CD14-positive monocyte (primary cell): Measurements from ENCODE around the gene ACAD10. TPM values are rescaled to one million over a fixed set of nuclear protein-coding genes. Genes with fewer than 3 reads are reported as not detected.

Experiments
- DNase-seq, 3 donors: peaks; one replicate each; pipeline ENCODE4 v3.0.0-alpha.2; 2011 to 2022
- H2AFZ ChIP-seq: 2 replicates; pipeline ENCODE4 v1.6.0; 2012; ENCODE audit warnings: mild to moderate bottlenecking, low read depth, low read length, inconsistent platforms; ENCODE audit not compliant: insufficient read depth, poor library complexity, severe bottlenecking
- H3K27ac ChIP-seq, 2 donors: 1 replicate in 1 of 2; 2 replicates in 1 of 2; pipeline ENCODE4 v1.5.1; 2012 to 2013; ENCODE audit warnings: low read length in 2 of 2, control low read depth in 1 of 2, inconsistent platforms in 1 of 2, low read depth in 1 of 2, mild to moderate bottlenecking in 1 of 2
- H3K27me3 ChIP-seq, 2 donors: one replicate each; pipeline versions ENCODE4 v1.6.0 to v1.6.1; 2011 to 2013; ENCODE audit warnings: low read length in 2 of 2; ENCODE audit not compliant: control insufficient read depth in 2 of 2, insufficient read depth in 2 of 2
- H3K36me3 ChIP-seq, 2 donors: replicated peaks in 1 of 2; 1 replicate in 1 of 2; 2 replicates in 1 of 2; pipeline versions ENCODE4 v1.5.1 to v1.6.1; 2012 to 2013; ENCODE audit warnings: low read length in 2 of 2, control low read depth in 1 of 2, inconsistent platforms in 1 of 2, mild to moderate bottlenecking in 1 of 2; ENCODE audit not compliant: insufficient read depth in 2 of 2, control insufficient read depth in 1 of 2
- H3K4me1 ChIP-seq, 2 donors: 1 replicate in 1 of 2; 2 replicates in 1 of 2; pipeline versions ENCODE4 v1.5.1 to v1.6.1; 2012 to 2013; ENCODE audit warnings: low read length in 2 of 2, control low read depth in 1 of 2, inconsistent platforms in 1 of 2, mild to moderate bottlenecking in 1 of 2, moderate library complexity in 1 of 2; ENCODE audit not compliant: insufficient read depth in 2 of 2, control insufficient read depth in 1 of 2
- H3K4me2 ChIP-seq: replicated peaks from 2 replicates; pipeline ENCODE3; 2012; ENCODE audit warnings: low read length, moderate library complexity, mild to moderate bottlenecking; ENCODE audit not compliant: poor library complexity, severe bottlenecking; ENCODE audit errors: extremely low read depth
- H3K4me3 ChIP-seq, 3 experiments: fragments of 200-600 bp in 1 of 3; sonication (generic) in 1 of 3; replicated peaks in 1 of 3; 1 replicate in 2 of 3; 2 replicates in 1 of 3; pipeline ENCODE4 v1.5.1; 2011 to 2013; ENCODE audit warnings: low read length in 3 of 3, mild to moderate bottlenecking in 3 of 3, control low read depth in 2 of 3, low read depth in 2 of 3, inconsistent platforms in 1 of 3, moderate library complexity in 1 of 3
- H3K79me2 ChIP-seq: 2 replicates; pipeline ENCODE4 v1.6.0; 2012; ENCODE audit warnings: mild to moderate bottlenecking, control low read depth, inconsistent platforms, low read length, moderate library complexity; ENCODE audit not compliant: insufficient read depth
- H3K9ac ChIP-seq: 2 replicates; pipeline ENCODE4 v1.6.0; 2017; ENCODE audit warnings: low read length, mild to moderate bottlenecking; ENCODE audit not compliant: insufficient read depth, poor library complexity, severe bottlenecking
- H3K9me3 ChIP-seq, 2 donors: replicated peaks in 1 of 2; 1 replicate in 1 of 2; 2 replicates in 1 of 2; pipeline versions ENCODE4 v1.5.1 to v1.6.1; 2012 to 2013; ENCODE audit warnings: low read length in 2 of 2, control low read depth in 1 of 2; ENCODE audit not compliant: control insufficient read depth in 1 of 2, insufficient read depth in 1 of 2
- H4K20me1 ChIP-seq: 2 replicates; pipeline ENCODE4 v1.6.0; 2012; ENCODE audit warnings: mild to moderate bottlenecking, low read length, control low read depth, moderate library complexity; ENCODE audit not compliant: insufficient read depth
- H3K27ac Mint-ChIP-seq, 7 donors: one replicate each; pipeline ENCODE4 v1.8.0; 2020; ENCODE audit warnings: mild to moderate bottlenecking in 7 of 7, mixed read lengths in 7 of 7, moderate library complexity in 6 of 7, inconsistent platforms in 2 of 7
- H3K27me3 Mint-ChIP-seq, 3 donors: one replicate each; pipeline ENCODE4 v1.8.0; 2021 to 2022; ENCODE audit warnings: low read depth in 3 of 3, mild to moderate bottlenecking in 3 of 3, mixed read lengths in 3 of 3, moderate library complexity in 3 of 3, inconsistent platforms in 1 of 3
- H3K36me3 Mint-ChIP-seq, 2 donors: one replicate each; pipeline ENCODE4 v1.8.0; 2020; ENCODE audit warnings: mixed read lengths in 2 of 2, inconsistent platforms in 1 of 2, mild to moderate bottlenecking in 1 of 2
- H3K4me1 Mint-ChIP-seq: one replicate; pipeline ENCODE4 v1.8.0; 2020; ENCODE audit warnings: mild to moderate bottlenecking, mixed read lengths
- H3K4me3 Mint-ChIP-seq, 2 donors: one replicate each; pipeline ENCODE4 v1.8.0; 2020; ENCODE audit warnings: mild to moderate bottlenecking in 2 of 2, mixed read lengths in 2 of 2, moderate library complexity in 1 of 2
- H3K9me3 Mint-ChIP-seq, 7 donors: one replicate each; pipeline ENCODE4 v1.8.0; 2020 to 2022; ENCODE audit warnings: mixed read lengths in 7 of 7, mild to moderate bottlenecking in 6 of 7, moderate library complexity in 6 of 7, inconsistent platforms in 2 of 7
- WGBS: methylation state at CpG from one replicate; pipeline ENCODE4 v1.1.5; 2013; ENCODE audit warnings: missing lambda C conversion rate; ENCODE audit not compliant: insufficient coverage; 5-methylcytosine and 5-hydroxymethylcytosine counted together
- intact Hi-C, 2 donors: fragments of 100-400 bp; cut with micrococcal nuclease; formaldehyde crosslinking; loops; one replicate each; pipeline versions ENCODE4 v1.15.0 to v1.15.1; 2023
- polyA plus RNA-seq, 3 donors: library from polyadenylated mRNA; depleted of rRNA in 1 of 3; unstranded in 2 of 3; stranded (reverse) in 1 of 3; fragments of 300-500 nt in 2 of 3; fragments of >200 nt in 1 of 3; fragmentation: Illumina TruSeq in 2 of 3; gene quantifications; 1 replicate in 2 of 3; 2 replicates in 1 of 3; pipeline ENCODE4 v1.2.3, GENCODE V29; 2012 to 2021
- TF ChIP-seq, protein P1 (sequence below): fragments of 200-600 bp; IDR thresholded peaks from one replicate; pipeline ENCODE4 v1.8.0; 2022; ENCODE audit warnings: antibody characterized with exemption, mild to moderate bottlenecking

Gene ACAD10
- polyA plus RNA-seq, 3 donors, result 9.4 to 34.3 (median 10.1) TPM

DNA sequence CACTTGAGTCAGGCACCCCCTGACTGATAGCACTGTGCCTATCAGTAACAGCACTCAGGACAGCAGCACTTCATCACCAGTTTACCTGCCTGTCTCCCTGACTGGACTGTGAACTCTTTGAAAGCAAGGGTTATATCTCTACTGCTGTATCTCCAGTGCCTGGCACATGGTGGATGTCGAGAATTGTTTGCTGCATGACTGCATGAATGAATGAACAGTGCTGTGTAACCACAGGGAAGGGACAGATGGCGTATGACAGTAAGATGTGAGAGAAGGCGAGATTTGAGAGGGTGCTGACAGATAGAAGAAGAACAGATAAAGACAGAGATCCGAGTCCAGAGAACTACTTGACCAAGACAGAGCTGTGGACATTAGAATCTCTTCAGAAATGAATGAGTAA lies 29.8 kb upstream of the ACAD10 start:
- H3K27me3 Mint-ChIP-seq, result no peaks in the 10 kb centered on the region
- Histone ChIP-seq H3K4me2 (no peak overlapping the region), H3K79me2 (no peaks in the 10 kb centered on the region), H3K9ac (no peak overlapping the region), H2AFZ (no peak overlapping the region), H3K27ac (no peak overlapping the region), H3K4me1 (no peaks in the 10 kb centered on the region), H4K20me1 (no peaks in the 10 kb centered on the region), H3K9me3 (no peaks in the 10 kb centered on the region), H3K27me3 (no peaks in the 10 kb centered on the region), H3K4me3 (no peak overlapping the region), H3K36me3 (peaks cover 74 to 90% of the 10 kb centered on the region in 2 donors)
- TF ChIP-seq, protein P1, sequence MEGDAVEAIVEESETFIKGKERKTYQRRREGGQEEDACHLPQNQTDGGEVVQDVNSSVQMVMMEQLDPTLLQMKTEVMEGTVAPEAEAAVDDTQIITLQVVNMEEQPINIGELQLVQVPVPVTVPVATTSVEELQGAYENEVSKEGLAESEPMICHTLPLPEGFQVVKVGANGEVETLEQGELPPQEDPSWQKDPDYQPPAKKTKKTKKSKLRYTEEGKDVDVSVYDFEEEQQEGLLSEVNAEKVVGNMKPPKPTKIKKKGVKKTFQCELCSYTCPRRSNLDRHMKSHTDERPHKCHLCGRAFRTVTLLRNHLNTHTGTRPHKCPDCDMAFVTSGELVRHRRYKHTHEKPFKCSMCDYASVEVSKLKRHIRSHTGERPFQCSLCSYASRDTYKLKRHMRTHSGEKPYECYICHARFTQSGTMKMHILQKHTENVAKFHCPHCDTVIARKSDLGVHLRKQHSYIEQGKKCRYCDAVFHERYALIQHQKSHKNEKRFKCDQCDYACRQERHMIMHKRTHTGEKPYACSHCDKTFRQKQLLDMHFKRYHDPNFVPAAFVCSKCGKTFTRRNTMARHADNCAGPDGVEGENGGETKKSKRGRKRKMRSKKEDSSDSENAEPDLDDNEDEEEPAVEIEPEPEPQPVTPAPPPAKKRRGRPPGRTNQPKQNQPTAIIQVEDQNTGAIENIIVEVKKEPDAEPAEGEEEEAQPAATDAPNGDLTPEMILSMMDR, result no peak
- DNase-seq, result no peak
- intact Hi-C loops, result no loop called here
- no peak overlapping the region for H3K4me3 Mint-ChIP-seq
- H3K27ac Mint-ChIP-seq, result peak overlapping the region in 1 of 7 donors; percentile 67
- 97% methylated on average over 3 of the region's 4 CpGs for WGBS
- no peaks in the 10 kb centered on the region for H3K4me1 Mint-ChIP-seq
- peaks cover 69 to 97% of the 10 kb centered on the region in 2 donors for H3K36me3 Mint-ChIP-seq
- H3K9me3 Mint-ChIP-seq, result no peaks in the 10 kb centered on the region

DNA sequence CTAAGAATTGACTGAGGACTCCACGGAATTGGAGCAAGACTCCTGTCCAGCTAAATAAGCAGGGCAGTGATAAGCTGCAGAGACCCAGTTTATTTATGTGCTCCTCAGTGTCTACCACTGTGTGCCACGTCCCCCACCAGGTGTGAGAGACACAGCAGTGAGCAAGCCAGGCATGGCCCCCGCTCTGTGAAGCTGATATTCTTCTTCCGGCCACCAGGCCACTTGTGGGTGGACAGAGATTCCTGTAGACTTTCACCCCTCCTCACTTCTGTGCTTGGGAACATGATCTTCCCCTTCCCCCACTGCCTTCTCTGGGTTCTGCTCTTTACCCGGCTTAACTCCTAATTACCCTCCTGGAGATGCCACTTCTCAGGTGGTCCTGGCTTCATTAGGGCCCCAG lies 21.4 kb upstream of the ACAD10 start:
- no peaks in the 10 kb centered on the region for H3K27me3 Mint-ChIP-seq

More for the DNA sequence above, 21.4 kb upstream of the ACAD10 start:
- TF ChIP-seq, protein P1, result no peak
- H3K9me3 ChIP-seq, result no peaks in the 10 kb centered on the region
- peak overlapping the region in 3 of 7 donors; percentile 22 to 43 (median 41) for H3K27ac Mint-ChIP-seq
- no peaks in the 10 kb centered on the region for H3K79me2 ChIP-seq
- no peaks in the 10 kb centered on the region for H3K9me3 Mint-ChIP-seq
- H3K4me3 ChIP-seq, result no peak overlapping the region
- peaks cover 61 to 93% of the 10 kb centered on the region in 2 donors for H3K36me3 Mint-ChIP-seq
- H4K20me1 ChIP-seq, result no peaks in the 10 kb centered on the region
- peaks cover 64 to 97% of the 10 kb centered on the region in 2 donors for H3K36me3 ChIP-seq
- peaks cover 4 to 12% of the 10 kb centered on the region in 2 donors for H3K4me1 ChIP-seq
- intact Hi-C loops, result no loop called here
- H3K27me3 ChIP-seq, result no peaks in the 10 kb centered on the region
- peaks cover 13% of the 10 kb centered on the region for H3K4me1 Mint-ChIP-seq
- no peak for DNase-seq
- no peak overlapping the region for H3K4me3 Mint-ChIP-seq
- H3K4me2 ChIP-seq, result no peak overlapping the region
- no peak overlapping the region for H2AFZ ChIP-seq
- WGBS, result 98% methylated on average over 5 of the region's 5 CpGs
- peak overlapping the region in 1 of 2 donors; percentile 57 for H3K27ac ChIP-seq
- H3K9ac ChIP-seq, result no peak overlapping the region
